ENCODE data around the gene CTU2. TPM values are rescaled to one million over a fixed set of nuclear protein-coding genes. Genes with fewer than 3 reads are reported as not detected.
A peak's percentile ranks its signal among the peaks of the same experiment; 100 is the strongest.

CTU2 gene
- total and polyA plus RNA-seq, 7 experiments from 2014 or later, result 13.0 to 43.3 (median 26.1) TPM

- H3K36me3 ChIP-seq (ENCODE audit: control insufficient read depth in 2 of 3, insufficient read depth in 3 of 3, low read length in 3 of 3), result peaks cover 0 to 57% (median 0%) of the 10 kb centered on the region in 3 experiments
- H3K36me3 Mint-ChIP-seq, result peaks cover 0 to 12% (median 0%) of the 10 kb centered on the region in 5 donors
- H3K4me1 ChIP-seq (ENCODE audit: control insufficient read depth in 2 of 2, insufficient read depth in 2 of 2, low read length in 2 of 2), result peaks cover 3 to 5% of the 10 kb centered on the region in 2 donors
- H3K27me3 Mint-ChIP-seq, result no peaks in the 10 kb centered on the region
- no peaks in the 10 kb centered on the region for H3K9me3 Mint-ChIP-seq
- POLR2A ChIA-PET, result no interaction called here
- no peak overlapping the region for H3K4me3 ChIP-seq (ENCODE audit: low read length)
- intact Hi-C loops (cut with micrococcal nuclease), result no loop called here
- DNase-seq (no peak), ATAC-seq (no peak)
- H3K4me1 Mint-ChIP-seq, result peaks cover 0 to 8% (median 0%) of the 10 kb centered on the region in 7 donors
- H3K9me3 ChIP-seq (ENCODE audit: control insufficient read depth in 2 of 3, low read length in 3 of 3), result no peaks in the 10 kb centered on the region
- H3K4me3 Mint-ChIP-seq, result no peak overlapping the region
- no peak overlapping the region for H3K27ac ChIP-seq (ENCODE audit: low read depth, low read length)
- no peak overlapping the region for H3K27ac Mint-ChIP-seq
- H3K27me3 ChIP-seq (ENCODE audit: control insufficient read depth in 2 of 2, insufficient read depth in 2 of 2, low read length in 2 of 2), result no peaks in the 10 kb centered on the region
- CTCF ChIA-PET, result no interaction called here
Observed at GRCh38 chr16:88732961-88733294, 26.6 kb downstream of the CTU2 start.

DNA sequence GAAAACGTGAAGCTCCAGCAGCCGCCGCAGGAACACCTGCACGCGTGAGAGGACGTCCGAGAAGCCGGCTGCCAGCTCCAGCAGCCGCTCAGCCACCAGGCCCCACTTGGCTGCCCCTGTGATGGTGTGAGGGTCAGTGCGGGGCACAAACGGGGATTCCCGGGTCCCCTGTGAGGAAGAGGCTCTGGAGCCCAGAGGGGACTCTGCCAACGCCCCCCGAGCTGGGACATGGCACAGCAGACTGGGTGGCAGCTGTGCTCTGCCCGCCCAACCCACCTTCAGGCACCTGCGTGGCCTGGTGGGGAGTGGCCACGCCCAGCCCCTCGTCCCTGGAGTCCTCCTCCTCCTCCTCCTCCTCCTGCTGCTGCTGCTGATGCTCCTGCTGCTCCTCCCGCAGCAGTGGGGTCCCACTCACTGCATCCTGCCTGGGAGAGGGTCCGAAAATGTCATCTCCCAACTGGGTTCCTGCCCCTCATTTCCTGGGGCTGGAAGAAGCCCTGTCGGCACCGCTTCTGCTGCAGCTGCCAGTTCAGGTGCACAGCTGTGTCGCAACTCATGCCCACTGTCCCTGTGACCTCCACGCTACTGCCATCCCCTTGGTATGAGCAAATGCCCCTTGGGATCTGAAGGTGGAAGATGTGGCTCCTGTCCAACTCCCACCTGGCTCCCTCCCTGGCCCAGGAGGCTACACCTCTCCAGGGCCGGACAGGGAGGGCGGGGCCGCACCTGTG is 27.5 kb downstream of the CTU2 start:
- CTCF ChIA-PET, result no interaction called here
- H3K27ac Mint-ChIP-seq, result peak overlapping the region in 1 of 9 donors; percentile 48

GRCh38 chr16:88734361-88734728 is 28.0 kb downstream of the CTU2 start:
- Mint-ChIP-seq H3K27ac (no peak overlapping the region), H3K4me3 (no peak overlapping the region), H3K36me3 (peaks cover 0 to 13% (median 0%) of the 10 kb centered on the region in 5 donors), H3K9me3 (no peaks in the 10 kb centered on the region), H3K4me1 (peaks cover 0 to 8% (median 0%) of the 10 kb centered on the region in 7 donors), H3K27me3 (no peaks in the 10 kb centered on the region)
- peaks cover 3 to 5% of the 10 kb centered on the region in 2 donors for H3K4me1 ChIP-seq (ENCODE audit: control insufficient read depth in 2 of 2, insufficient read depth in 2 of 2, low read length in 2 of 2)
- no peak for DNase-seq
- no peak overlapping the region for H3K27ac ChIP-seq (ENCODE audit: low read depth, low read length)
- no peak overlapping the region for H3K4me3 ChIP-seq (ENCODE audit: low read length)
- intact Hi-C loops (cut with micrococcal nuclease), result no loop called here
- H3K36me3 ChIP-seq (ENCODE audit: control insufficient read depth in 2 of 3, insufficient read depth in 3 of 3, low read length in 3 of 3), result peaks cover 0 to 57% (median 0%) of the 10 kb centered on the region in 3 experiments
- ChIA-PET POLR2A (no interaction called here), CTCF (no interaction called here)
- ATAC-seq, result no peak
- no peaks in the 10 kb centered on the region for H3K9me3 ChIP-seq (ENCODE audit: control insufficient read depth in 2 of 3, low read length in 3 of 3)
- H3K27me3 ChIP-seq (ENCODE audit: control insufficient read depth in 2 of 2, insufficient read depth in 2 of 2, low read length in 2 of 2), result no peaks in the 10 kb centered on the region

More for the DNA sequence above, 27.5 kb downstream of the CTU2 start:
- Mint-ChIP-seq H3K9me3 (no peaks in the 10 kb centered on the region), H3K36me3 (peaks cover 0 to 13% (median 0%) of the 10 kb centered on the region in 5 donors), H3K27me3 (no peaks in the 10 kb centered on the region), H3K4me1 (peaks cover 0 to 8% (median 0%) of the 10 kb centered on the region in 7 donors), H3K4me3 (no peak overlapping the region)
- Histone ChIP-seq H3K27ac (ENCODE audit: low read depth, low read length) (no peak overlapping the region), H3K9me3 (ENCODE audit: control insufficient read depth in 2 of 3, low read length in 3 of 3) (no peaks in the 10 kb centered on the region), H3K27me3 (ENCODE audit: control insufficient read depth in 2 of 2, insufficient read depth in 2 of 2, low read length in 2 of 2) (no peaks in the 10 kb centered on the region), H3K36me3 (ENCODE audit: control insufficient read depth in 2 of 3, insufficient read depth in 3 of 3, low read length in 3 of 3) (peaks cover 0 to 57% (median 0%) of the 10 kb centered on the region in 3 experiments), H3K4me1 (ENCODE audit: control insufficient read depth in 2 of 2, insufficient read depth in 2 of 2, low read length in 2 of 2) (peaks cover 3 to 5% of the 10 kb centered on the region in 2 donors), H3K4me3 (ENCODE audit: low read length) (no peak overlapping the region)
- POLR2A ChIA-PET, result no interaction called here
- DNase-seq (no peak), ATAC-seq (no peak)
- intact Hi-C loops (cut with micrococcal nuclease), result no loop called here

DNA sequence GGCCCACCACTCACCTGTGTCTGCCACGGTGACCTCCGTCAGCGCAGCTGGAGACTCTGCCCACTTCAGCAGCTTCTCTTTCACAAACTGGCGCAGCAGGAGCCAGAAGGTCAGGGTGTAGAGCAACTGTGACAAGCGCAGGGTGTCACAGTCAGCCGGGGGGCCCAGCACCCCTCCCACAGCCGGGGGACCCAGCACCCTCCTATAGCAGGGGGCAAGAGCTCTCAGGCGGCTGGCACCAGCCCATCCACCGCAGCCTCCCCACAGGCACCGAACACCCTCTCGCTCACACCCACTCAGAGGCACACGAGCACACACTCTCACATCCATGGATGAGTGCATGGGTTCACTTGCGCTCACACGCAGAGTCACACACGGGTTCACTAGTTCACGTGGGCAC is 28.8 kb downstream of the CTU2 start:
- CTCF ChIA-PET, result interaction anchor here (0.6 to 0.8 kb wide), 2 partner anchors 25 to 141 kb away, joined by 3 read pairs; no protein-coding TSS in a partner anchor
- intact Hi-C loops (cut with micrococcal nuclease), result loop anchor here in 1 of 2 donors (5.0 kb wide), 1 partner anchor 33 kb away; no protein-coding TSS in a partner anchor

GRCh38 chr16:88735616-88736015 is 29.3 kb downstream of the CTU2 start:
- H3K27me3 Mint-ChIP-seq, result no peaks in the 10 kb centered on the region
- H3K9me3 Mint-ChIP-seq, result no peaks in the 10 kb centered on the region
- no peak overlapping the region for H3K27ac ChIP-seq (ENCODE audit: low read depth, low read length)
- DNase-seq (no peak), ATAC-seq (no peak)
- ChIA-PET POLR2A (no interaction called here), CTCF (interaction anchor here (0.6 to 0.8 kb wide), 3 partner anchors 25 to 140 kb away, joined by 3 read pairs; no protein-coding TSS in a partner anchor)
- no peak overlapping the region for H3K27ac Mint-ChIP-seq
- intact Hi-C loops (cut with micrococcal nuclease), result loop anchor here (2.0 to 5.0 kb wide), 4 partner anchors 33 to 481 kb away; partner anchors contain the start of gene ZNF778 (in 1 of the 2)
- H3K4me1 ChIP-seq (ENCODE audit: control insufficient read depth in 2 of 2, insufficient read depth in 2 of 2, low read length in 2 of 2), result peaks cover 3 to 5% of the 10 kb centered on the region in 2 donors
- H3K27me3 ChIP-seq (ENCODE audit: control insufficient read depth in 2 of 2, insufficient read depth in 2 of 2, low read length in 2 of 2), result no peaks in the 10 kb centered on the region
- H3K9me3 ChIP-seq (ENCODE audit: control insufficient read depth in 2 of 3, low read length in 3 of 3), result no peaks in the 10 kb centered on the region
- H3K36me3 ChIP-seq (ENCODE audit: control insufficient read depth in 2 of 3, insufficient read depth in 3 of 3, low read length in 3 of 3), result peaks cover 0 to 55% (median 0%) of the 10 kb centered on the region in 3 experiments
- H3K4me1 Mint-ChIP-seq, result peaks cover 0 to 8% (median 0%) of the 10 kb centered on the region in 7 donors
- H3K4me3 Mint-ChIP-seq, result no peak overlapping the region
- H3K4me3 ChIP-seq (ENCODE audit: low read length), result no peak overlapping the region
- H3K36me3 Mint-ChIP-seq, result peaks cover 0 to 9% (median 0%) of the 10 kb centered on the region in 5 donors

More for the DNA sequence above, 28.8 kb downstream of the CTU2 start:
- H3K4me1 ChIP-seq (ENCODE audit: control insufficient read depth in 2 of 2, insufficient read depth in 2 of 2, low read length in 2 of 2), result peaks cover 3 to 5% of the 10 kb centered on the region in 2 donors
- no peak for ATAC-seq
- no peak overlapping the region for H3K4me3 Mint-ChIP-seq
- peaks cover 0 to 52% (median 0%) of the 10 kb centered on the region in 3 experiments for H3K36me3 ChIP-seq (ENCODE audit: control insufficient read depth in 2 of 3, insufficient read depth in 3 of 3, low read length in 3 of 3)
- H3K27me3 ChIP-seq (ENCODE audit: control insufficient read depth in 2 of 2, insufficient read depth in 2 of 2, low read length in 2 of 2), result no peaks in the 10 kb centered on the region
- H3K27me3 Mint-ChIP-seq, result no peaks in the 10 kb centered on the region
- DNase-seq, result no peak
- H3K27ac Mint-ChIP-seq, result no peak overlapping the region
- H3K9me3 Mint-ChIP-seq, result no peaks in the 10 kb centered on the region
- POLR2A ChIA-PET, result no interaction called here
- H3K27ac ChIP-seq (ENCODE audit: low read depth, low read length), result no peak overlapping the region
- no peak overlapping the region for H3K4me3 ChIP-seq (ENCODE audit: low read length)
- peaks cover 0 to 8% (median 0%) of the 10 kb centered on the region in 7 donors for H3K4me1 Mint-ChIP-seq
- H3K9me3 ChIP-seq (ENCODE audit: control insufficient read depth in 2 of 3, low read length in 3 of 3), result no peaks in the 10 kb centered on the region
- peaks cover 0 to 9% (median 0%) of the 10 kb centered on the region in 5 donors for H3K36me3 Mint-ChIP-seq

GRCh38 chr16:88736088-88736487 is 29.8 kb downstream of the CTU2 start:
- ATAC-seq, result no peak
- no peaks in the 10 kb centered on the region for H3K27me3 ChIP-seq (ENCODE audit: control insufficient read depth in 2 of 2, insufficient read depth in 2 of 2, low read length in 2 of 2)
- no peak overlapping the region for H3K4me3 ChIP-seq (ENCODE audit: low read length)
- Mint-ChIP-seq H3K27me3 (no peaks in the 10 kb centered on the region), H3K4me3 (no peak overlapping the region), H3K9me3 (no peaks in the 10 kb centered on the region), H3K36me3 (peaks cover 0 to 8% (median 0%) of the 10 kb centered on the region in 5 donors), H3K27ac (no peak overlapping the region), H3K4me1 (peaks cover 0 to 8% (median 0%) of the 10 kb centered on the region in 7 donors)
- DNase-seq, result no peak
- intact Hi-C loops (cut with micrococcal nuclease), result loop anchor here (2.0 to 5.0 kb wide), 4 partner anchors 34 to 481 kb away; partner anchors contain the start of gene ZNF778 (in 1 of the 2)
- no peak overlapping the region for H3K27ac ChIP-seq (ENCODE audit: low read depth, low read length)
- POLR2A ChIA-PET, result interaction anchor here (1.3 to 2.3 kb wide), 3 partner anchors 45 to 121 kb away, joined by 4 to 25 read pairs (median 15); partner anchors contain the start of genes APRT, GALNS and TRAPPC2L
- H3K9me3 ChIP-seq (ENCODE audit: control insufficient read depth in 2 of 3, low read length in 3 of 3), result no peaks in the 10 kb centered on the region
- peaks cover 0 to 54% (median 0%) of the 10 kb centered on the region in 3 experiments for H3K36me3 ChIP-seq (ENCODE audit: control insufficient read depth in 2 of 3, insufficient read depth in 3 of 3, low read length in 3 of 3)
- CTCF ChIA-PET, result interaction anchor here (0.8 to 1.9 kb wide), 3 partner anchors 32 to 140 kb away, joined by 3 to 8 read pairs (median 3); no protein-coding TSS in a partner anchor
- peaks cover 3 to 5% of the 10 kb centered on the region in 2 donors for H3K4me1 ChIP-seq (ENCODE audit: control insufficient read depth in 2 of 2, insufficient read depth in 2 of 2, low read length in 2 of 2)

All from naive thymus-derived CD4-positive, alpha-beta T cell (primary cell).